Loucy (cell line): ENCODE results near the gene PHPT1.

Experiments
- EZH2phosphoT487 ChIP-seq: fragments of 200-600 bp; IDR thresholded peaks from 2 replicates; pipeline ENCODE4 v1.6.1; 2018; ENCODE audit warnings: antibody characterized with exemption, mild to moderate bottlenecking, moderate library complexity, borderline replicate concordance
- TF ChIP-seq, protein P1 (sequence below): fragments of 200-600 bp; sonication (generic); conservative IDR thresholded peaks from 2 replicates; pipeline ENCODE4 v1.5.1; 2014; ENCODE audit warnings: mild to moderate bottlenecking, antibody characterized with exemption, low read length

DNA sequence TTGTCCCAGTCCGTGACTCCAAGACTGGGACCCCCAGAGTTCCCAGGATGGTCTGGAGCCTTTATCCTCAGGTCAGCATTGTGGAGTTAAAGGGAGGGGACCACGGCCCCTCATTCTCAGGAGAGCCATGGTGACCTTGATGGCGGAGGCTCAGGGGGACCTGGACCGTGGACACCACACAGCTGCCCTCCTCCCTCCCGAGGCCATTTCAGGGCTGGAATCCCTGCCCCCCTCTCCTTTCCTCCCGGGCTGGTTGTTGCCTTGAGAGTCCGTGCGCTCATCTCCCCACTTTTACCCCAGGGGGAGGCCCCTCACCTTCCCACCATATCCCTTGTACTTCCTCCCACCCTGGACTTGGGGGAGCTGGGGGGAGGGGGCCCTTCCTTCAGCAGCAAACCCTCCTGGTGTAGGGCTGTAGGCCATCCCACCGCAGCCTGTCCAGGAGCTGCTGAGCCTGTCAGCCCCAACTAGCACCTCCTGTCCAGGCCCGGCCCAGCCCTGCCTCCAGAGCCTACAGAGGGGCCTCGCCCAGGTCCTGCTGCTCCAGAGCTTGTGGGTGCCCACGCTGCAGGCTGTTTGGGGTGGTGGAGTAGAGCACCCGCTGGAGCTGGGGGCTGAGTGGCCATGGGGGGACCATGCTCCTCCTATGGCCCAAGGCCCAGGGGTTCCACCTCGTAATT lies 21.3 kb upstream of the PHPT1 start:
- TF ChIP-seq, protein P1, sequence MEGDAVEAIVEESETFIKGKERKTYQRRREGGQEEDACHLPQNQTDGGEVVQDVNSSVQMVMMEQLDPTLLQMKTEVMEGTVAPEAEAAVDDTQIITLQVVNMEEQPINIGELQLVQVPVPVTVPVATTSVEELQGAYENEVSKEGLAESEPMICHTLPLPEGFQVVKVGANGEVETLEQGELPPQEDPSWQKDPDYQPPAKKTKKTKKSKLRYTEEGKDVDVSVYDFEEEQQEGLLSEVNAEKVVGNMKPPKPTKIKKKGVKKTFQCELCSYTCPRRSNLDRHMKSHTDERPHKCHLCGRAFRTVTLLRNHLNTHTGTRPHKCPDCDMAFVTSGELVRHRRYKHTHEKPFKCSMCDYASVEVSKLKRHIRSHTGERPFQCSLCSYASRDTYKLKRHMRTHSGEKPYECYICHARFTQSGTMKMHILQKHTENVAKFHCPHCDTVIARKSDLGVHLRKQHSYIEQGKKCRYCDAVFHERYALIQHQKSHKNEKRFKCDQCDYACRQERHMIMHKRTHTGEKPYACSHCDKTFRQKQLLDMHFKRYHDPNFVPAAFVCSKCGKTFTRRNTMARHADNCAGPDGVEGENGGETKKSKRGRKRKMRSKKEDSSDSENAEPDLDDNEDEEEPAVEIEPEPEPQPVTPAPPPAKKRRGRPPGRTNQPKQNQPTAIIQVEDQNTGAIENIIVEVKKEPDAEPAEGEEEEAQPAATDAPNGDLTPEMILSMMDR, result no peak
- TF ChIP-seq EZH2phosphoT487, result no peak
